Activated T-cell treated with anti-CD3 and anti-CD28 coated beads, Interleukin-2, amount 50 U/mL, for 1 hour (primary cell): ENCODE data around the gene MTR.

Experiments used
- DNase-seq: peaks from one replicate; pipeline ENCODE4 v3.0.0-alpha.2; 2020

The MTR gene

GRCh38 chr1:236913371-236914037 is 118.4 kb downstream of the MTR start:
- no peak for DNase-seq

- DNase-seq: no peak
These were observed 119.3 kb downstream of the MTR start for GRCh38 chr1:236914375-236914774.

GRCh38 chr1:236916131-236916800 is 121.2 kb downstream of the MTR start:
- no peak for DNase-seq

GRCh38 chr1:236917448-236917847 is 122.4 kb downstream of the MTR start:
- no peak for DNase-seq

GRCh38 chr1:236920286-236920894 is 125.3 kb downstream of the MTR start:
- DNase-seq: no peak

- DNase-seq: no peak
These were observed 126.5 kb downstream of the MTR start for GRCh38 chr1:236921610-236922009.

GRCh38 chr1:236922190-236922589 is 127.1 kb downstream of the MTR start:
- no peak for DNase-seq

GRCh38 chr1:236925386-236925785 is 130.3 kb downstream of the MTR start:
- DNase-seq: no peak

- no peak for DNase-seq
These were observed 135.4 kb downstream of the MTR start for GRCh38 chr1:236930503-236930902.

GRCh38 chr1:236938760-236939159 is 143.7 kb downstream of the MTR start:
- no peak for DNase-seq

- DNase-seq: no peak
These were observed 147.3 kb downstream of the MTR start for GRCh38 chr1:236942431-236942830.

- no peak for DNase-seq
These were observed 149.5 kb downstream of the MTR start for GRCh38 chr1:236944556-236944955.

GRCh38 chr1:236945002-236945401 is 149.9 kb downstream of the MTR start:
- no peak for DNase-seq

- no peak for DNase-seq
These were observed 152.7 kb downstream of the MTR start for GRCh38 chr1:236947794-236948193.

- DNase-seq: no peak
These were observed 153.3 kb downstream of the MTR start for GRCh38 chr1:236948381-236948780.

- no peak for DNase-seq
These were observed 153.9 kb downstream of the MTR start for GRCh38 chr1:236948996-236949395.

- DNase-seq: no peak
These were observed 155.3 kb downstream of the MTR start for GRCh38 chr1:236950365-236950764.

GRCh38 chr1:236951672-236952071 is 156.6 kb downstream of the MTR start:
- no peak for DNase-seq

GRCh38 chr1:236952246-236953003 is 157.3 kb downstream of the MTR start:
- no peak for DNase-seq

GRCh38 chr1:236953151-236953700 is 158.1 kb downstream of the MTR start:
- DNase-seq: no peak
